ENCODE measurements around the gene CHTF18. TPM values are rescaled to one million over a fixed set of nuclear protein-coding genes. Genes with fewer than 3 reads are reported as not detected.
"Not testable (repeated sequence)": the region's sequence is repeated elsewhere in the genome, so short reads cannot be mapped to it uniquely, and the experiment has no call there.

The CHTF18 gene
- polyA plus RNA-seq, 3 donors from 2014 or later, result 6.3 to 9.2 TPM; not detected in 1

- Mint-ChIP-seq H3K9me3 (no peaks in the 10 kb centered on the region), H3K4me1 (peaks cover 11 to 17% of the 10 kb centered on the region in 2 donors), H3K27ac (peak overlapping the region; percentile 88 to 97 (median 94)), H3K4me3 (peak overlapping the region; percentile 93 to 99 (median 96)), H3K27me3 (ENCODE audit: low read depth in 3 of 3) (peaks cover 4 to 11% (median 6%) of the 10 kb centered on the region in 3 donors), H3K36me3 (peaks cover 0 to 3% (median 0%) of the 10 kb centered on the region in 3 donors)
- DNase-seq, result peak; percentile 83 to 87 (median 86)
Observed at GRCh38 chr16:807347-808084, 19.1 kb downstream of the CHTF18 start.

GRCh38 chr16:808085-808386 is 19.6 kb downstream of the CHTF18 start:
- Mint-ChIP-seq H3K27ac (peak overlapping the region; percentile 88 to 97 (median 94)), H3K36me3 (peaks cover 0 to 3% (median 0%) of the 10 kb centered on the region in 3 donors), H3K9me3 (no peaks in the 10 kb centered on the region), H3K4me3 (peak overlapping the region; percentile 93 to 99 (median 96)), H3K27me3 (ENCODE audit: low read depth in 3 of 3) (peaks cover 4 to 11% (median 10%) of the 10 kb centered on the region in 3 donors), H3K4me1 (peaks cover 11 to 17% of the 10 kb centered on the region in 2 donors)
- DNase-seq, result no peak

GRCh38 chr16:813204-813915 is 24.9 kb downstream of the CHTF18 start:
- Mint-ChIP-seq H3K4me3 (no peak overlapping the region), H3K27me3 (ENCODE audit: low read depth in 3 of 3) (peaks cover 6 to 13% (median 9%) of the 10 kb centered on the region in 3 donors), H3K9me3 (no peaks in the 10 kb centered on the region), H3K4me1 (peaks cover 3 to 8% of the 10 kb centered on the region in 2 donors), H3K27ac (no peak overlapping the region), H3K36me3 (peaks cover 0 to 3% (median 0%) of the 10 kb centered on the region in 3 donors)
- DNase-seq, result no peak

GRCh38 chr16:813916-814412 is 25.5 kb downstream of the CHTF18 start:
- no peak for DNase-seq
- Mint-ChIP-seq H3K9me3 (no peaks in the 10 kb centered on the region), H3K4me1 (peaks cover 0 to 4% of the 10 kb centered on the region in 2 donors), H3K27me3 (ENCODE audit: low read depth in 3 of 3) (peaks cover 6 to 13% (median 7%) of the 10 kb centered on the region in 3 donors), H3K4me3 (no peak overlapping the region), H3K36me3 (peaks cover 0 to 3% (median 0%) of the 10 kb centered on the region in 3 donors), H3K27ac (no peak overlapping the region)

GRCh38 chr16:814974-815373 is 26.6 kb downstream of the CHTF18 start:
- no peak for DNase-seq
- Mint-ChIP-seq H3K27me3 (ENCODE audit: low read depth in 3 of 3) (peaks cover 6 to 13% (median 10%) of the 10 kb centered on the region in 3 donors), H3K27ac (no peak overlapping the region), H3K36me3 (peaks cover 0 to 3% (median 0%) of the 10 kb centered on the region in 3 donors), H3K4me1 (peaks cover 1 to 6% of the 10 kb centered on the region in 2 donors), H3K4me3 (no peak overlapping the region), H3K9me3 (no peaks in the 10 kb centered on the region)

- no peaks in the 10 kb centered on the region for H3K9me3 Mint-ChIP-seq
- H3K27me3 Mint-ChIP-seq (ENCODE audit: low read depth in 3 of 3), result peaks cover 5 to 15% (median 9%) of the 10 kb centered on the region in 3 donors
- H3K36me3 Mint-ChIP-seq, result peaks cover 0 to 3% (median 0%) of the 10 kb centered on the region in 3 donors
- no peak for DNase-seq
- H3K27ac Mint-ChIP-seq, result no peak overlapping the region
- H3K4me3 Mint-ChIP-seq, result no peak overlapping the region
- H3K4me1 Mint-ChIP-seq, result peaks cover 1 to 7% of the 10 kb centered on the region in 2 donors
Observed at GRCh38 chr16:815861-816260, 27.4 kb downstream of the CHTF18 start.

GRCh38 chr16:817001-817906 is 28.8 kb downstream of the CHTF18 start:
- H3K4me1 Mint-ChIP-seq, result peaks cover 1 to 7% of the 10 kb centered on the region in 2 donors
- DNase-seq, result no peak
- no peaks in the 10 kb centered on the region for H3K9me3 Mint-ChIP-seq
- H3K27ac Mint-ChIP-seq, result no peak overlapping the region
- peaks cover 0 to under 1% (median 0%) of the 10 kb centered on the region in 3 donors for H3K36me3 Mint-ChIP-seq
- H3K27me3 Mint-ChIP-seq (ENCODE audit: low read depth in 3 of 3), result peaks cover 2 to 14% (median 8%) of the 10 kb centered on the region in 3 donors
- H3K4me3 Mint-ChIP-seq, result no peak overlapping the region

GRCh38 chr16:818132-818531 is 29.7 kb downstream of the CHTF18 start:
- Mint-ChIP-seq H3K4me1 (peaks cover 1 to 7% of the 10 kb centered on the region in 2 donors), H3K4me3 (no peak overlapping the region), H3K27ac (no peak overlapping the region), H3K9me3 (no peaks in the 10 kb centered on the region), H3K27me3 (ENCODE audit: low read depth in 3 of 3) (peaks cover 2 to 14% (median 4%) of the 10 kb centered on the region in 3 donors), H3K36me3 (no peaks in the 10 kb centered on the region)
- DNase-seq, result no peak

GRCh38 chr16:818592-818991 is 30.2 kb downstream of the CHTF18 start:
- Mint-ChIP-seq H3K27me3 (ENCODE audit: low read depth in 3 of 3) (peaks cover 2 to 14% (median 4%) of the 10 kb centered on the region in 3 donors), H3K36me3 (no peaks in the 10 kb centered on the region), H3K27ac (no peak overlapping the region), H3K4me1 (peaks cover 1 to 7% of the 10 kb centered on the region in 2 donors), H3K9me3 (no peaks in the 10 kb centered on the region), H3K4me3 (no peak overlapping the region)
- no peak for DNase-seq

GRCh38 chr16:819336-820043 is 31.1 kb downstream of the CHTF18 start:
- Mint-ChIP-seq H3K27me3 (ENCODE audit: low read depth in 3 of 3) (peaks cover 2 to 14% (median 4%) of the 10 kb centered on the region in 3 donors), H3K4me1 (peaks cover 1 to 7% of the 10 kb centered on the region in 2 donors), H3K36me3 (no peaks in the 10 kb centered on the region), H3K4me3 (no peak overlapping the region), H3K27ac (no peak overlapping the region), H3K9me3 (no peaks in the 10 kb centered on the region)
- DNase-seq, result no peak

- H3K27me3 Mint-ChIP-seq (ENCODE audit: low read depth in 3 of 3); H3K4me1 Mint-ChIP-seq; H3K9me3 Mint-ChIP-seq; H3K4me3 Mint-ChIP-seq; H3K36me3 Mint-ChIP-seq; H3K27ac Mint-ChIP-seq; DNase-seq: not testable (repeated sequence)
Observed at GRCh38 chr16:820044-820408, 31.6 kb downstream of the CHTF18 start.

GRCh38 chr16:820748-821147 is 32.3 kb downstream of the CHTF18 start:
- H3K4me3 Mint-ChIP-seq, result no peak overlapping the region
- no peaks in the 10 kb centered on the region for H3K36me3 Mint-ChIP-seq
- no peak overlapping the region for H3K27ac Mint-ChIP-seq
- peaks cover 4% of the 10 kb centered on the region in 3 donors for H3K27me3 Mint-ChIP-seq (ENCODE audit: low read depth in 3 of 3)
- peaks cover 1 to 7% of the 10 kb centered on the region in 2 donors for H3K4me1 Mint-ChIP-seq
- no peak for DNase-seq
- no peaks in the 10 kb centered on the region for H3K9me3 Mint-ChIP-seq

- Mint-ChIP-seq H3K27ac (no peak overlapping the region), H3K4me3 (no peak overlapping the region), H3K9me3 (no peaks in the 10 kb centered on the region), H3K4me1 (peaks cover 1 to 7% of the 10 kb centered on the region in 2 donors), H3K36me3 (no peaks in the 10 kb centered on the region), H3K27me3 (ENCODE audit: low read depth in 3 of 3) (peaks cover 4% of the 10 kb centered on the region in 3 donors)
- no peak for DNase-seq
Observed at GRCh38 chr16:821751-822150, 33.3 kb downstream of the CHTF18 start.
